HFFc6 (cell line): ENCODE results near the gene TTK. TPM values are rescaled to one million over a fixed set of nuclear protein-coding genes. Genes with fewer than 3 reads are reported as not detected.
A peak's percentile ranks its signal among the peaks of the same experiment; 100 is the strongest.

ENCODE experiments used
- DNase-seq: peaks from one replicate; pipeline ENCODE4 v3.0.0-alpha.2; 2018
- H3K27ac Mint-ChIP-seq: 2 replicates; pipeline ENCODE4 v1.8.0; 2020; ENCODE audit warnings: mild to moderate bottlenecking, mixed read lengths
- H3K27me3 Mint-ChIP-seq: 2 replicates; pipeline ENCODE4 v1.8.0; 2021; ENCODE audit warnings: mild to moderate bottlenecking, moderate library complexity, mixed read lengths; ENCODE audit not compliant: insufficient read depth
- H3K36me3 Mint-ChIP-seq: 2 replicates; pipeline ENCODE4 v1.8.0; 2021; ENCODE audit warnings: low read depth, mixed read lengths
- H3K4me1 Mint-ChIP-seq: 2 replicates; pipeline ENCODE4 v1.8.0; 2020; ENCODE audit warnings: low read depth, mixed read lengths
- H3K4me3 Mint-ChIP-seq: 2 replicates; pipeline ENCODE4 v1.8.0; 2020; ENCODE audit warnings: mild to moderate bottlenecking, moderate library complexity, mixed read lengths
- H3K9me3 Mint-ChIP-seq: 2 replicates; pipeline ENCODE4 v1.8.0; 2020; ENCODE audit warnings: mild to moderate bottlenecking, mixed read lengths
- total RNA-seq, 6 experiments: library from RNA; stranded (reverse); fragmentation: NEBNext Ultra II Directional; extraction: Animal tissue kit (Norgen Biotek cat#: 25700); gene quantifications; 2 replicates in 1 of 6; 3 replicates in 5 of 6; pipeline ENCODE4 v1.2.3, GENCODE V29; 2021
- TF ChIP-seq, protein P1 (sequence below): fragments of 200-600 bp; sonication (generic); IDR thresholded peaks from 2 replicates; pipeline ENCODE4 v1.5.0; 2021; ENCODE audit warnings: antibody characterized with exemption, mild to moderate bottlenecking

TTK gene
- total RNA-seq, 6 experiments from 2014 or later = 10.9 to 26.1 (median 22.5) TPM

DNA sequence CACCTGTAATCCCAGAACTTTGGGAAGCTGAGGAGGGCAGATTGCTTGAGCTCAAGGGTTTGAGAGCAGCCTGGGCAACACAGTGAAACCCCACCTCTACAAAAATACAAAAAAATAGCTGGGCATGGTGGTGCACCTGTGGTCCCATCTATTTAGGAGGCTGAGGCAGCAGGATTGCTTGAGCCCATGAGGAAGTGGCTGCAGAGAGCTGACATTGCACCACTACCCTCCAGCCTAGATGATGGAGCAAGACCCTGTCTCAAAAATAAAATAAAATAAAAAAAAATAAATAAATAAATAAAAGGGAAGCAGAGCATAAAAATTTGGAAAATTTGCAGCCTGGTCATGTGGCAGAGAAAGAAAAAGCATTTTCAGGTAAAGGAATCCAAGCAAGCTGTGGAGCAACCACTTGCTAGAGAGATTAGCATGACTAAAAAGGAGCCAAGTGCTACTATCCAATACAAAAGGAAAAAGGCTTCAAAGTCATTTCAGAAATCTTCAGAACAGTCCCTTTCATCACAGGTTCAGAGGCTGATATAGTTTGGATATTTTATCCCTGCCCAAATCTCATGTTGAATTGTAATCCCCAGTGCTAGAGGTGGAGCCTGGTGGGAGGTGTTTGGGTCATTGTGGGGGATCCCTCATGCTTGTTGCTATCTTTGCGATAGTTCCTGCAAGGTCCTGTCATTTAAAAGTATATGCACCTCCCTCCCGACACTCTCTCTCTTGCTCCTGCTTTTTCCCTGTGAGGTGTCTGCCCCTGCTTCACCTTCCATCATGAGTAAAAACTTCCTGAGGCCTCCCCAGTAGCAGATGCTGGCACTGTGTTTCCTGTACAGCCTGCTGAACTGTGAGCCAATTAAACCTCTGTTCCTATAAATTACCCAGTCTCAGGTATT, 11.2 kb upstream of the TTK start:
- peaks cover 17% of the 10 kb centered on the region for H3K27me3 Mint-ChIP-seq

DNA sequence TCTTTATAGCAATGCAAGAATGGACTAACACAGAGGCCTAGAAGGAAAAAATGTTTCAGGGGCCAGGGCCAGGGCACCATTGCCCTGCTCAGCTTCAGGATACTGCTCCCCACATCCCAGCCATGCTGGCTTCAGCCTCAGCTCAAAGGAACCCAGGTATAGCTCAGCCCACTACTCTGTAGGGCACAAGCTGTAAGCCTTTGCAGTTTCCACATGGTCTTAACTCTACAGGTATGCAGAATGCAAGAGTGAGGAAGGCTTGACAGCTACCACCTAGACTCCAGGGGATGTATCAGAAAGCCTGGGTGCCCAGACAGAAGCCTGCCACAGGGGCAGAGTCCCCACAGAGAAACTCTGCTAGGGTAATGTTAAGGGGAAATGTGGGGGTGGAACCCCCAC, 10.5 kb upstream of the TTK start:
- H3K4me1 Mint-ChIP-seq = no peaks in the 10 kb centered on the region
- no peak overlapping the region for H3K27ac Mint-ChIP-seq
- no peak overlapping the region for H3K4me3 Mint-ChIP-seq
- TF ChIP-seq, protein P1, sequence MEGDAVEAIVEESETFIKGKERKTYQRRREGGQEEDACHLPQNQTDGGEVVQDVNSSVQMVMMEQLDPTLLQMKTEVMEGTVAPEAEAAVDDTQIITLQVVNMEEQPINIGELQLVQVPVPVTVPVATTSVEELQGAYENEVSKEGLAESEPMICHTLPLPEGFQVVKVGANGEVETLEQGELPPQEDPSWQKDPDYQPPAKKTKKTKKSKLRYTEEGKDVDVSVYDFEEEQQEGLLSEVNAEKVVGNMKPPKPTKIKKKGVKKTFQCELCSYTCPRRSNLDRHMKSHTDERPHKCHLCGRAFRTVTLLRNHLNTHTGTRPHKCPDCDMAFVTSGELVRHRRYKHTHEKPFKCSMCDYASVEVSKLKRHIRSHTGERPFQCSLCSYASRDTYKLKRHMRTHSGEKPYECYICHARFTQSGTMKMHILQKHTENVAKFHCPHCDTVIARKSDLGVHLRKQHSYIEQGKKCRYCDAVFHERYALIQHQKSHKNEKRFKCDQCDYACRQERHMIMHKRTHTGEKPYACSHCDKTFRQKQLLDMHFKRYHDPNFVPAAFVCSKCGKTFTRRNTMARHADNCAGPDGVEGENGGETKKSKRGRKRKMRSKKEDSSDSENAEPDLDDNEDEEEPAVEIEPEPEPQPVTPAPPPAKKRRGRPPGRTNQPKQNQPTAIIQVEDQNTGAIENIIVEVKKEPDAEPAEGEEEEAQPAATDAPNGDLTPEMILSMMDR = no peak
- H3K27me3 Mint-ChIP-seq = peaks cover 17% of the 10 kb centered on the region
- H3K9me3 Mint-ChIP-seq = no peaks in the 10 kb centered on the region
- no peaks in the 10 kb centered on the region for H3K36me3 Mint-ChIP-seq
- no peak for DNase-seq

More for the DNA sequence above, 11.2 kb upstream of the TTK start:
- H3K4me3 Mint-ChIP-seq = no peak overlapping the region
- TF ChIP-seq, protein P1 = no peak
- no peak for DNase-seq
- no peaks in the 10 kb centered on the region for H3K36me3 Mint-ChIP-seq
- no peaks in the 10 kb centered on the region for H3K9me3 Mint-ChIP-seq
- H3K27ac Mint-ChIP-seq = no peak overlapping the region
- no peaks in the 10 kb centered on the region for H3K4me1 Mint-ChIP-seq

DNA sequence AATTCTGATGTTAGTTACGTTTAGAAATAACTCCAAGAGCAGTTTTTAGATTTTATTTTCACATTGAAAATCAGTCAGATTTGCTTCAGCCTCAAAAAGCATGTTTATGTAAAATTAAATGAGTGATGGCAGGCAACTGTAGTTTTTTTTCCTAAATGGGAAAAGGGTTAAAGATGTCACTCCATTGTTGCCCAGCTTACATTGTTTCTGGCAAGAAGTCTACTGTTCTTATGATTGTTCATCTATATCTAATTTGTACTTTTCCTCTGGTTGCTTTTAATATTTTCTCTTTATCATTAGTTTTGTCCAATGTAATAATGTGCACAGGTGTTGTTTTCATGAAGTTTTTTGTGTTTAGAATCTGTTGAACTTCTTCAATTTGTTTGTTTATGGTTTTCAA, 6.7 kb upstream of the TTK start:
- H3K4me1 Mint-ChIP-seq = peaks cover under 1% of the 10 kb centered on the region
- H3K4me3 Mint-ChIP-seq = no peak overlapping the region
- no peak for DNase-seq
- TF ChIP-seq, protein P1 = no peak
- H3K9me3 Mint-ChIP-seq = no peaks in the 10 kb centered on the region
- H3K36me3 Mint-ChIP-seq = no peaks in the 10 kb centered on the region
- no peak overlapping the region for H3K27ac Mint-ChIP-seq
- H3K27me3 Mint-ChIP-seq = peaks cover 10% of the 10 kb centered on the region

DNA sequence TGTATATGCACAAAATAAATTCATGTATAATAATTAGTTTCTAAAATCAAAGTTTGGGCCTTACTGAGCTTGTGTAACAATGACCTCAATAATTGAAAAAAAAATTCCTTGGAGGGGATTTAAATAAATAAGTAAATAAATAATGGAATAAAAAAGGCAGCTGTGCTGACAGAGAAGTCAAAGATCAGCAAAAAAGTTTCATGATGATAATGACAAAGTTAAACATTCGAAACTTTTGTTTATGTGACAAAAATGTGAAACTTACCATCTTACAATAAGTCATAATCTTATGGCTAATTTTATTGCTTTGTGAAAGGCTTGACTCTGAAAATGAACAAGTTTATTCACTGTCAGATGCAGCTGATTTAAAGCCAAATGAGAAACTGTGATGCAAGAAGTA, 3.1 kb upstream of the TTK start:
- Mint-ChIP-seq H3K4me1 (peaks cover 28% of the 10 kb centered on the region), H3K9me3 (no peaks in the 10 kb centered on the region), H3K27me3 (peaks cover 5% of the 10 kb centered on the region; the same call in 1 of the 2 replicates), H3K36me3 (no peaks in the 10 kb centered on the region), H3K27ac (no peak overlapping the region), H3K4me3 (no peak overlapping the region)
- TF ChIP-seq, protein P1 = no peak
- DNase-seq = no peak

DNA sequence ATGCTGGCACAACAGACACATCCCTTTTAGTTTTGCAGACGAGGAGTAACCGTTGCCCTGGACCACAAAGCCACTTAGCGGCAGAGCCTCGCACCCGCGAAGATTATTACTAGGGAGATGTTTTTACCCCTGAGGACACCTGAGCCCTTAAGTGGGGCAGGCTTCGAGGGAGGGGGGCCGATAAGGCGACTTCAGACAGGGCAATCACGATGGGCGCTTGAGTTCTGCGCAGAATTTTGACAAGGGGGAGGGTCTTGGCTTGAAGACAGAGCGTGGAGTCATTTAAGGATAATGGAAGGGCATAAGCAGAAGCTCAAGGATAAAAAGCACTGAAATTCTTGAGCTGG, 650 bp upstream of the TTK start:
- no peaks in the 10 kb centered on the region for H3K36me3 Mint-ChIP-seq
- TF ChIP-seq, protein P1 = no peak
- H3K9me3 Mint-ChIP-seq = no peaks in the 10 kb centered on the region
- no peaks in the 10 kb centered on the region; the same call in 1 of the 2 replicates for H3K27me3 Mint-ChIP-seq
- peaks cover 39% of the 10 kb centered on the region for H3K4me1 Mint-ChIP-seq
- peak overlapping the region; percentile 94 for H3K4me3 Mint-ChIP-seq
- H3K27ac Mint-ChIP-seq = peak overlapping the region; percentile 96
- peak; percentile 1 for DNase-seq
